ENCODE measurements around the gene PDGFRB. TPM values are rescaled to one million over a fixed set of nuclear protein-coding genes. Genes with fewer than 3 reads are reported as not detected.

The PDGFRB gene
- total RNA-seq, 1 donor from 2014 or later, result 2.3 TPM

DNA sequence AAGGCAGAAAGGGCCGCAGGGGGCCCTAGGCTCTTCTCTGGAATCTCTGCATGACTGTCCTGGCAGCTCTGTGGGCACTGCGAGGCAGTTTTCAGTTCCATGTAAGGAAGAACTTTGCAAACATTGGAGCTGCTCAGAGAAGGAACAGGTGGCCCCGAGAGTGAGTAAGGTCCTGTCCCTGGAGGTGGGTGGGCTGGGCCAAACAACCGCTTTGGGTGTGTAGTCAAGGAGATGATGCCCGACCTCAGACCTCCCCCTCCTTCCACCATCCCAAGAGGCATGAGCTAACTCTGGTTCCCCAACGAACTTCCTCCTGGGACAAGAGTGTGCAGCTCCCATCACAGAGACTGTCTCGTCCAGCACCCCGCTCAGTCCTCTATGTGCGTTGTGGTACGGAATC is 89.8 kb downstream of the PDGFRB start:
- no peak overlapping the region for H3K27ac Mint-ChIP-seq
- H3K4me1 Mint-ChIP-seq (ENCODE audit: low read depth), result no peaks in the 10 kb centered on the region
- H3K27me3 Mint-ChIP-seq, result peaks cover 19% of the 10 kb centered on the region
- TF ChIP-seq, protein P1, sequence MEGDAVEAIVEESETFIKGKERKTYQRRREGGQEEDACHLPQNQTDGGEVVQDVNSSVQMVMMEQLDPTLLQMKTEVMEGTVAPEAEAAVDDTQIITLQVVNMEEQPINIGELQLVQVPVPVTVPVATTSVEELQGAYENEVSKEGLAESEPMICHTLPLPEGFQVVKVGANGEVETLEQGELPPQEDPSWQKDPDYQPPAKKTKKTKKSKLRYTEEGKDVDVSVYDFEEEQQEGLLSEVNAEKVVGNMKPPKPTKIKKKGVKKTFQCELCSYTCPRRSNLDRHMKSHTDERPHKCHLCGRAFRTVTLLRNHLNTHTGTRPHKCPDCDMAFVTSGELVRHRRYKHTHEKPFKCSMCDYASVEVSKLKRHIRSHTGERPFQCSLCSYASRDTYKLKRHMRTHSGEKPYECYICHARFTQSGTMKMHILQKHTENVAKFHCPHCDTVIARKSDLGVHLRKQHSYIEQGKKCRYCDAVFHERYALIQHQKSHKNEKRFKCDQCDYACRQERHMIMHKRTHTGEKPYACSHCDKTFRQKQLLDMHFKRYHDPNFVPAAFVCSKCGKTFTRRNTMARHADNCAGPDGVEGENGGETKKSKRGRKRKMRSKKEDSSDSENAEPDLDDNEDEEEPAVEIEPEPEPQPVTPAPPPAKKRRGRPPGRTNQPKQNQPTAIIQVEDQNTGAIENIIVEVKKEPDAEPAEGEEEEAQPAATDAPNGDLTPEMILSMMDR (IDR thresholded peaks at IDR 0.05; ENCODE audit: unreplicated experiment), result no peak
- no peaks in the 10 kb centered on the region for H3K36me3 Mint-ChIP-seq (ENCODE audit: insufficient read depth)
- H3K9me3 Mint-ChIP-seq (ENCODE audit: low read depth), result no peaks in the 10 kb centered on the region
- DNase-seq (ENCODE audit: low spot score, unreplicated experiment), result no peak
- no peak overlapping the region for H3K4me3 Mint-ChIP-seq (ENCODE audit: low read depth)

DNA sequence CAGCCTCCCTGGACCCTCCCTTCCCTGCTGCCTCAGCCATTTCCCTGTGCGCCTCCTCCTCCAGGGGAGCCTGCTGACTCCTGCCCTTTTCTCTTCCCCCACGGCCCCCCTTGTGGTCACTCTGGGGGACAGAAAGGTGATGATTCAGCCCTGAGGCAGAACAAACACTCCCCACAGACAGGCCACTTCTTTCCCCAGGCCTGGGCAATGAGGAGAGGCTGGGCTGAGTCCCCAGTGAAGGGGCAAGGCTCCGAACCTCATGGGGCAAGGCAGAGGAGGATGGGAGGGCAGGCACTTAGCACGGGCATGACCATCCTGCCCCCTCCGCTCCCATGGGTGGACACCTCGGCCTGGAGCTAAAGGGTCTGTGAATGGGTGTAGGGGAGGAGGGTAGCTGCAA is 90.3 kb downstream of the PDGFRB start:
- H3K4me1 Mint-ChIP-seq (ENCODE audit: low read depth), result no peaks in the 10 kb centered on the region
- no peak overlapping the region for H3K4me3 Mint-ChIP-seq (ENCODE audit: low read depth)
- no peak overlapping the region for H3K27ac Mint-ChIP-seq
- no peaks in the 10 kb centered on the region for H3K9me3 Mint-ChIP-seq (ENCODE audit: low read depth)
- H3K36me3 Mint-ChIP-seq (ENCODE audit: insufficient read depth), result no peaks in the 10 kb centered on the region
- TF ChIP-seq, protein P1 (IDR thresholded peaks at IDR 0.05; ENCODE audit: unreplicated experiment), result no peak
- no peak for DNase-seq (ENCODE audit: low spot score, unreplicated experiment)
- peaks cover 21% of the 10 kb centered on the region for H3K27me3 Mint-ChIP-seq

- DNase-seq (ENCODE audit: low spot score, unreplicated experiment), result no peak
- no peaks in the 10 kb centered on the region for H3K9me3 Mint-ChIP-seq (ENCODE audit: low read depth)
- no peak overlapping the region for H3K4me3 Mint-ChIP-seq (ENCODE audit: low read depth)
- H3K36me3 Mint-ChIP-seq (ENCODE audit: insufficient read depth), result no peaks in the 10 kb centered on the region
- TF ChIP-seq, protein P1 (IDR thresholded peaks at IDR 0.05; ENCODE audit: unreplicated experiment), result no peak
- H3K4me1 Mint-ChIP-seq (ENCODE audit: low read depth), result no peaks in the 10 kb centered on the region
- peaks cover 21% of the 10 kb centered on the region for H3K27me3 Mint-ChIP-seq
- no peak overlapping the region for H3K27ac Mint-ChIP-seq
Measured at GRCh38 chr5:150064681-150065220, 90.9 kb downstream of the PDGFRB start.

Other genes with a start within 250 kb of the PDGFRB start
- 0.07 TPM in 1 of 2 replicates, not detected in the other for gene PDE6A, start 211.1 kb downstream of the PDGFRB start, total RNA-seq
- 11.7 and 12.6 TPM in 2 replicates for gene SLC26A2, start 195.1 kb downstream of the PDGFRB start, total RNA-seq
- gene TIGD6, start 155.2 kb downstream of the PDGFRB start, total RNA-seq, result 3.8 and 4.2 TPM in 2 replicates
- gene HMGXB3, start 155.1 kb downstream of the PDGFRB start, total RNA-seq, result 39.9 and 42.3 TPM in 2 replicates
- not detected in 2 replicates for gene CSF1R, start 69.3 kb downstream of the PDGFRB start, total RNA-seq
- gene CDX1, start 10.9 kb upstream of the PDGFRB start, total RNA-seq, result 0.31 and 0.43 TPM in 2 replicates
- not detected in 2 replicates for gene SLC6A7, start 34.2 kb upstream of the PDGFRB start, total RNA-seq
- not detected in 2 replicates for gene CAMK2A, start 133.9 kb upstream of the PDGFRB start, total RNA-seq
- gene ARSI, start 147.1 kb upstream of the PDGFRB start, total RNA-seq, result 0.24 TPM in 1 of 2 replicates, not detected in the other
- 58.9 and 66.7 TPM in 2 replicates for gene TCOF1, start 201.9 kb upstream of the PDGFRB start, total RNA-seq

Data from progenitor cell of endocrine pancreas (in vitro differentiated cells).